ENCODE results near the gene ZNF414.

ZNF414 gene

GRCh38 chr19:8461891-8462290 lies 52.1 kb downstream of the ZNF414 start:
- DNase-seq, result no peak

GRCh38 chr19:8461376-8461775 lies 52.6 kb downstream of the ZNF414 start:
- no peak for DNase-seq

DNA sequence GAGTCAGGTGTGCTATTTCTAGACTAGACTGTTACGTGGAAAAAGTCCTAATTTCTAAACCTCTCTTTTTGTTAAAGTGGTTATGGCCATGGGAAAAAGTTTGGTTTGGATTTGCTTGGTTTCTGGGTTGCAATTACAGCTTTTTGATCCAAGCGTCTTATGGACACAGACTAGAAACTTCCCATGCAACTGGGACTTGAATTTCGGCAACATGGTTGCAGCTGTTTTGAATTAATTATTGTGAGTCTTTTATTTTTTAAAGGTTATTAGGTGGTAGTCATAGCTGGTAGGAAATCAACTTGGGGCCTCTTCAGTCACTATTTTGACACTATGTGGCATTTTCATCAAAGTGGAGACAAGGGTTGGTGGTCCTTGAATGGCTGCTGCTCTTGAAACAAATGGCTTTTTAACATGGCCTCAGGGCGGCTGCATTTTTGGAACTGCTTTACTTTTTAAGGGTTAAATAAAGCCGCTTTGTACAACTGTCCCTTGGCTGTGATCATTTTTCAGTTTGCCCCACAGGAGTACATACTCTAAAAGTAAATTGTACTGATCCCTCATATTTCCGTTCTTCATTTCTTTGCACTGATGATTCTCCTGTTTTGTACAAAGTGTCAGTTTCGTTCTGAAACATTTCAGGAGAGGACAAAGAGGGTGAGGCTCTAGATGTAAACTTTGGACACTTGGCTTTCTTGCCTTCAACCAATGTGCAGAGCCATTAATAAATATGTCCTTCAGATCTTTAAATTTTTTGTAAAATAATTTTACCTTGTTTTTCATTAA lies 53.3 kb downstream of the ZNF414 start:
- DNase-seq, result no peak

Measured in activated CD4-positive, CD25-positive, alpha-beta regulatory T cell (primary cell).